GM12878 (cell line): Measurements from ENCODE around the gene TRMU. TPM values are rescaled to one million over a fixed set of nuclear protein-coding genes. Genes with fewer than 3 reads are reported as not detected.

Experiments used
- BCL3 ChIP-seq: IDR thresholded peaks from 2 replicates; pipeline ENCODE4 v1.6.1; 2011; ENCODE audit warnings: borderline replicate concordance, low read depth, mild to moderate bottlenecking, moderate library complexity, low read length; ENCODE audit not compliant: insufficient read depth, poor library complexity, severe bottlenecking
- CREB1 ChIP-seq: IDR thresholded peaks from 2 replicates; pipeline ENCODE4 v1.6.1; 2012; ENCODE audit warnings: low read depth, mild to moderate bottlenecking, inconsistent platforms
- FOXK2 ChIP-seq: fragments of 450-650 bp; IDR thresholded peaks from 2 replicates; pipeline ENCODE4 v1.6.1; 2017; ENCODE audit warnings: mild to moderate bottlenecking, moderate library complexity
- GATAD2B ChIP-seq: fragments of 450-650 bp; conservative IDR thresholded peaks from 2 replicates; pipeline ENCODE4 v1.6.1; 2017; ENCODE audit warnings: low read depth, mild to moderate bottlenecking, moderate library complexity
- IKZF2 ChIP-seq, 2 experiments: fragments of 450-650 bp; IDR thresholded peaks; 2 replicates each; pipeline ENCODE4 v1.6.1; 2017; ENCODE audit warnings: mild to moderate bottlenecking in 2 of 2, moderate library complexity in 2 of 2
- MAX ChIP-seq: IDR thresholded peaks from 2 replicates; pipeline ENCODE4 v1.6.1; 2012; ENCODE audit warnings: low read depth, low read length, improper control_type of control experiment
- MEF2A ChIP-seq: IDR thresholded peaks from 2 replicates; pipeline ENCODE4 v1.6.1; 2011; ENCODE audit warnings: low read depth, mild to moderate bottlenecking, low read length, moderate library complexity; ENCODE audit not compliant: insufficient read depth
- MLLT1 ChIP-seq: fragments of 450-650 bp; IDR thresholded peaks from 2 replicates; pipeline ENCODE4 v1.6.1; 2016; ENCODE audit warnings: mild to moderate bottlenecking
- MTA3 ChIP-seq: IDR thresholded peaks from 2 replicates; pipeline ENCODE4 v1.6.1; 2012; ENCODE audit warnings: low read length, inconsistent platforms, borderline replicate concordance
- NRF1 ChIP-seq: conservative IDR thresholded peaks from 2 replicates; pipeline ENCODE4 v1.6.1; 2011; ENCODE audit warnings: mild to moderate bottlenecking, low read depth, low read length, improper control_type of control experiment
- POLR2AphosphoS2 ChIP-seq: IDR thresholded peaks from 2 replicates; pipeline ENCODE4 v1.6.1; 2011; ENCODE audit warnings: low read depth, mild to moderate bottlenecking, low read length, improper control_type of control experiment, moderate library complexity
- RELB ChIP-seq: fragments of 450-650 bp; IDR thresholded peaks from 2 replicates; pipeline ENCODE4 v1.6.1; 2017; ENCODE audit warnings: low read depth, mild to moderate bottlenecking, moderate library complexity
- SPI1 ChIP-seq: IDR thresholded peaks from 2 replicates; pipeline ENCODE4 v1.6.1; 2011; ENCODE audit warnings: low read depth, mild to moderate bottlenecking, low read length, moderate library complexity, borderline replicate concordance; ENCODE audit not compliant: insufficient read depth
- STAT1 ChIP-seq: fragments of 450-650 bp; conservative IDR thresholded peaks from 2 replicates; pipeline ENCODE4 v1.6.1; 2014; ENCODE audit warnings: antibody characterized with exemption, mild to moderate bottlenecking
- STAT3 ChIP-seq: IDR thresholded peaks from 2 replicates; pipeline ENCODE4 v1.6.1; 2011; ENCODE audit warnings: low read depth, low read length, improper control_type of control experiment
- WRNIP1 ChIP-seq: IDR thresholded peaks from 2 replicates; pipeline ENCODE4 v1.6.1; 2011; ENCODE audit warnings: low read depth, low read length, improper control_type of control experiment, borderline replicate concordance
- YY1 ChIP-seq: IDR thresholded peaks from 2 replicates; pipeline ENCODE4 v1.6.1; 2011; ENCODE audit warnings: low read depth, mild to moderate bottlenecking, low read length
- polyA plus RNA-seq, 11 experiments: library from polyadenylated mRNA; depleted of rRNA in 4 of 11; unstranded in 6 of 11; stranded (reverse) in 5 of 11; fragments of >200 nt; fragmentation: Nextera tagmentation in 4 of 11; fragmentation: Illumina TruSeq in 1 of 11; extraction: Ambion mirVana in 4 of 11; extraction: Trizol in 1 of 11; gene quantifications; 1 replicate in 1 of 11; 2 replicates in 10 of 11; pipeline versions ENCODE4 v1.2.1 to v1.2.3, GENCODE V29; 2011 to 2016; ENCODE audit warnings: inconsistent platforms in 2 of 11, missing spikeins in 2 of 11, low read depth in 1 of 11
- total RNA-seq, 4 experiments: library from RNA; depleted of rRNA in 3 of 4; stranded (reverse); fragments of >200 nt in 3 of 4; fragmentation: Illumina TruSeq in 1 of 4; extraction: Trizol in 1 of 4; gene quantifications; 2 replicates each; pipeline versions ENCODE4 v1.2.1 to v1.2.3, GENCODE V29; 2013 to 2021
- TF ChIP-seq, protein P1 (sequence below): fragments of 450-650 bp; IDR thresholded peaks from 2 replicates; pipeline ENCODE4 v1.6.1; 2017; ENCODE audit warnings: antibody characterized with exemption, mild to moderate bottlenecking, moderate library complexity
- TF ChIP-seq, protein P2 (sequence below): fragments of 450-650 bp; IDR thresholded peaks from 2 replicates; pipeline ENCODE4 v1.6.1; 2017; ENCODE audit warnings: borderline replicate concordance

The TRMU gene
- total and polyA plus RNA-seq, 10 of the 15 experiments (the other 5 are each of a cell fraction or from before 2014, with no cell fraction given): 3.5 to 57.0 (median 44.0) TPM

DNA sequence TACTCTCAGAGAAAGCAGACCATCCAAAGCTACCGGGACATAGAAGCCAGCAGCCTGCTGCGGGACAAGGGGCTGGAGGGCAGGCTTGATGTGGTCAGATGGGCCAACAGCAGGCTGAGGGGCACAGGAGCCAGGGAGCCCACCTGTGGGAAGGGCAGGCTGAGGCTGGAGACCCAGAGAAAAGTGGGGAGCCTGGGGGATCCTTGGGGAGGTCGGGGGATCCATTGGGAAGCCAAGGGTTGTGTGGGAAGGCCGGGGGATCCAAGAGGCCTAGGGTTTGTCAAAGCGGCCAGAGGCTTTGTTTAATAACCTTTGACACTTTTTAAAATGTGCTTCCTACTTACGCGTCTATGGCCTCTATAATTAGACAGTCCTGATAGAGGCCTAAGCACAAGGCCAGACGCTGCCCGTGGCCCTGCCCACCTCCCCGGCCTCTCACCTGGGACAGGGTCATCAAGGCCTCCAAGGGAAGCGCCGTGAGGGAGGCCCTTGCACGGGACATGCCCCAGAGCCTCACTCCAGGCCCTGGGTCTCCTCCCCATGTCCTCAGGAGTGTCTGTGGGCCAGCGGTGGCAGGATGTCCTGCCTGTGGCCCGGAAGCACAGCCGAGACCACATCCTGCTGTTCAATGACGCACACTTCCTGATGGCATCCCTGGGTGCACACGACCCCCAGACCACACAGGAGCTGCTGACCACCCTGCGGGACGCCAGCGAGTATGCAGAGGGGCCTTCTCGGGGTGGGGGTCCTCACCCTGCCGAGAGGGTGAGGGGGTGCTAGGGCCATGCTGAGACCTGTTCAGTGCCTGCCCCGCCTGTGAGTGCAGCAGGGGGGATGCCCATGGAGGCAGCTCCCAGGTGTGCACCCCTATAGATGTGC is 47.4 kb upstream of the TRMU start (continued):
- TF ChIP-seq MLLT1 (peak; percentile 43; the same call in 1 of the 2 replicates), WRNIP1 (no peak), POLR2AphosphoS2 (peak; percentile 77), NRF1 (no peak), SPI1 (peak; percentile 14; the same call in 1 of the 2 replicates), CREB1 (peak; percentile 64; the same call in 1 of the 2 replicates), STAT1 (no peak), GATAD2B (peak; percentile 82; the same call in 1 of the 2 replicates), MAX (peak; percentile 28; the same call in 1 of the 2 replicates), BCL3 (no peak), IKZF2 (IDR thresholded peaks at IDR 0.05) (peak; percentile 42 to 53; a peak in 2 of 4 replicates), STAT3 (no peak), FOXK2 (no peak), YY1 (peak; percentile 60; the same call in 1 of the 2 replicates), MTA3 (peak; percentile 45; the same call in 1 of the 2 replicates), MEF2A (0 out of 2 replicates have a peak, but pooled peaks have one; percentile 25), RELB (peak; percentile 69; the same call in 1 of the 2 replicates)
- TF ChIP-seq, protein P1, sequence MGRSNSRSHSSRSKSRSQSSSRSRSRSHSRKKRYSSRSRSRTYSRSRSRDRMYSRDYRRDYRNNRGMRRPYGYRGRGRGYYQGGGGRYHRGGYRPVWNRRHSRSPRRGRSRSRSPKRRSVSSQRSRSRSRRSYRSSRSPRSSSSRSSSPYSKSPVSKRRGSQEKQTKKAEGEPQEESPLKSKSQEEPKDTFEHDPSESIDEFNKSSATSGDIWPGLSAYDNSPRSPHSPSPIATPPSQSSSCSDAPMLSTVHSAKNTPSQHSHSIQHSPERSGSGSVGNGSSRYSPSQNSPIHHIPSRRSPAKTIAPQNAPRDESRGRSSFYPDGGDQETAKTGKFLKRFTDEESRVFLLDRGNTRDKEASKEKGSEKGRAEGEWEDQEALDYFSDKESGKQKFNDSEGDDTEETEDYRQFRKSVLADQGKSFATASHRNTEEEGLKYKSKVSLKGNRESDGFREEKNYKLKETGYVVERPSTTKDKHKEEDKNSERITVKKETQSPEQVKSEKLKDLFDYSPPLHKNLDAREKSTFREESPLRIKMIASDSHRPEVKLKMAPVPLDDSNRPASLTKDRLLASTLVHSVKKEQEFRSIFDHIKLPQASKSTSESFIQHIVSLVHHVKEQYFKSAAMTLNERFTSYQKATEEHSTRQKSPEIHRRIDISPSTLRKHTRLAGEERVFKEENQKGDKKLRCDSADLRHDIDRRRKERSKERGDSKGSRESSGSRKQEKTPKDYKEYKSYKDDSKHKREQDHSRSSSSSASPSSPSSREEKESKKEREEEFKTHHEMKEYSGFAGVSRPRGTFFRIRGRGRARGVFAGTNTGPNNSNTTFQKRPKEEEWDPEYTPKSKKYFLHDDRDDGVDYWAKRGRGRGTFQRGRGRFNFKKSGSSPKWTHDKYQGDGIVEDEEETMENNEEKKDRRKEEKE: no peak
- TF ChIP-seq, protein P2, sequence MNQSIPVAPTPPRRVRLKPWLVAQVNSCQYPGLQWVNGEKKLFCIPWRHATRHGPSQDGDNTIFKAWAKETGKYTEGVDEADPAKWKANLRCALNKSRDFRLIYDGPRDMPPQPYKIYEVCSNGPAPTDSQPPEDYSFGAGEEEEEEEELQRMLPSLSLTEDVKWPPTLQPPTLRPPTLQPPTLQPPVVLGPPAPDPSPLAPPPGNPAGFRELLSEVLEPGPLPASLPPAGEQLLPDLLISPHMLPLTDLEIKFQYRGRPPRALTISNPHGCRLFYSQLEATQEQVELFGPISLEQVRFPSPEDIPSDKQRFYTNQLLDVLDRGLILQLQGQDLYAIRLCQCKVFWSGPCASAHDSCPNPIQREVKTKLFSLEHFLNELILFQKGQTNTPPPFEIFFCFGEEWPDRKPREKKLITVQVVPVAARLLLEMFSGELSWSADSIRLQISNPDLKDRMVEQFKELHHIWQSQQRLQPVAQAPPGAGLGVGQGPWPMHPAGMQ: no peak
